Retinal pigment epithelial cell (primary cell): ENCODE results near the gene HSBP1L1.

ENCODE experiments used
- DNase-seq: peaks from one replicate; pipeline ENCODE4 v3.0.0-alpha.2; 2010; ENCODE audit warnings: low read depth
- H3K4me3 ChIP-seq: 2 replicates; pipeline ENCODE4 v1.5.1; 2011; ENCODE audit warnings: mild to moderate bottlenecking, low read length, control low read depth, moderate library complexity
- TF ChIP-seq, protein P1 (sequence below): conservative IDR thresholded peaks from 2 replicates; pipeline ENCODE4 v1.5.1; 2011; ENCODE audit warnings: low read depth, low read length, control low read depth, inconsistent platforms

The HSBP1L1 gene

GRCh38 chr18:79972720-79973119 lies 8.3 kb downstream of the HSBP1L1 start:
- H3K4me3 ChIP-seq = no peak overlapping the region
- no peak for DNase-seq
- TF ChIP-seq, protein P1, sequence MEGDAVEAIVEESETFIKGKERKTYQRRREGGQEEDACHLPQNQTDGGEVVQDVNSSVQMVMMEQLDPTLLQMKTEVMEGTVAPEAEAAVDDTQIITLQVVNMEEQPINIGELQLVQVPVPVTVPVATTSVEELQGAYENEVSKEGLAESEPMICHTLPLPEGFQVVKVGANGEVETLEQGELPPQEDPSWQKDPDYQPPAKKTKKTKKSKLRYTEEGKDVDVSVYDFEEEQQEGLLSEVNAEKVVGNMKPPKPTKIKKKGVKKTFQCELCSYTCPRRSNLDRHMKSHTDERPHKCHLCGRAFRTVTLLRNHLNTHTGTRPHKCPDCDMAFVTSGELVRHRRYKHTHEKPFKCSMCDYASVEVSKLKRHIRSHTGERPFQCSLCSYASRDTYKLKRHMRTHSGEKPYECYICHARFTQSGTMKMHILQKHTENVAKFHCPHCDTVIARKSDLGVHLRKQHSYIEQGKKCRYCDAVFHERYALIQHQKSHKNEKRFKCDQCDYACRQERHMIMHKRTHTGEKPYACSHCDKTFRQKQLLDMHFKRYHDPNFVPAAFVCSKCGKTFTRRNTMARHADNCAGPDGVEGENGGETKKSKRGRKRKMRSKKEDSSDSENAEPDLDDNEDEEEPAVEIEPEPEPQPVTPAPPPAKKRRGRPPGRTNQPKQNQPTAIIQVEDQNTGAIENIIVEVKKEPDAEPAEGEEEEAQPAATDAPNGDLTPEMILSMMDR = no peak

GRCh38 chr18:79973517-79973916 lies 9.1 kb downstream of the HSBP1L1 start:
- TF ChIP-seq, protein P1 = no peak
- H3K4me3 ChIP-seq = no peak overlapping the region
- no peak for DNase-seq

DNA sequence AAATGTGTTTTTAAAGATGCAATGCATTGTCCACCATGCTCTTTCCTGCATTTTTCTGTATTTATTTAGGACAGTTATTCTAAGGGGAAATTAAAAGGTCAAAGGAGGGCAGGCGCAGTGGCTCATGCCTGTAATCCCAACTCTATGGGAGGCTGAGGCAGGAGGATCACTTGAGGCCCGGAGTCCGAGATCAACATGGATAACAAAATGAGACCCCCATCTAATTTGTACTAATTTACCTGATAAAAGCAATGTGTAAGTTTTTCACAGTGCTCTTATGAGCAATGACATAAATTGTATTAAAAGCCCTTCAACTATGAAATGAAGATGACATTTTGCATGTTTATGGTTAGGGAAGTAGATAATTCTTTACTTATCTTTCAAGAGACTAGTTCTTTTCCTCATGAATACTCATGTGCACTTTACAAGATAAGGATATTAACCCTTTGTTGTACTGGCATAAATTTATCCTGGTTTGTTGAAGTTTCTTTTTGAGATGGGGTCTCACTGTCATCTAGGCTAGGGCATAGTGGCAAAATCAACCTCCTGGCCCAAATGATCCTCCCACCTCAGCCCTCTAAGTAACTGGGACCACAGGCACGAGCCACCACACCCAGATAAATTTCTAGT lies 9.7 kb downstream of the HSBP1L1 start:
- no peak overlapping the region for H3K4me3 ChIP-seq
- DNase-seq = no peak
- TF ChIP-seq, protein P1 = no peak

GRCh38 chr18:79975043-79975442 lies 10.6 kb downstream of the HSBP1L1 start:
- no peak overlapping the region for H3K4me3 ChIP-seq
- DNase-seq = no peak
- TF ChIP-seq, protein P1 = no peak

DNA sequence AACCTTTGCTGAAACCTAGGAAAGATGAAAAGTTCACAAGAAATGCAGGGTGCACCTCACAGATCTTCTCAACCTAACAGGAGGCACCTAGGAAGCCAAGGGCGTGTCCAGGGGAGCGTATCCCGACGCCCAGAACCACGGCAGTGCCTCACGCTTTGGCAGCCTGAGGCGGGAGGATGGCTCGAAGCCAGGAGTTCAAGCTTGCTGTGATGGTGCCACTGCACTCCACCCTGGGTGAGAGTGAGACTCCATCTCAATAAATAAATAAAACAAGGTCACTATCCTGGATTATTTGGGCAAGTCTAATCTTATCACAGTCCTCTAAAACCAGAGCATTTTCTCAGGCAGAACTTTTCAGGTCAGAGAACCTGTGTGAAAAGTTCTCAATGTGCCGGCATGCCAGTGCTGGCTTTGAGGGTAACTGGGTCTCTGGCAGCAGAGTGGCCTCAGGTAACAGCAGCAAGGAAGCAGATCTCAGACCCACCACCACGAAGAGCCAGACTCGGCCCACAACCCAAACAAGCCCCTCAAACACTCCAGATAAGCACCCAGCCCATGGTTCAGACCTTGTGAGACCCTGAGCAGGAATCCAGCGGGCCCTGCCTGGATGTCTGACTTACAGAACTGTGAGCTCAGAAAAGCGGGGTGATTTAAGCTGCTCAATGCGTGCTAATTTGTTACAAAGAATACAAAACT lies 11.7 kb downstream of the HSBP1L1 start:
- TF ChIP-seq, protein P1 = no peak
- no peak for DNase-seq
- H3K4me3 ChIP-seq = no peak overlapping the region

DNA sequence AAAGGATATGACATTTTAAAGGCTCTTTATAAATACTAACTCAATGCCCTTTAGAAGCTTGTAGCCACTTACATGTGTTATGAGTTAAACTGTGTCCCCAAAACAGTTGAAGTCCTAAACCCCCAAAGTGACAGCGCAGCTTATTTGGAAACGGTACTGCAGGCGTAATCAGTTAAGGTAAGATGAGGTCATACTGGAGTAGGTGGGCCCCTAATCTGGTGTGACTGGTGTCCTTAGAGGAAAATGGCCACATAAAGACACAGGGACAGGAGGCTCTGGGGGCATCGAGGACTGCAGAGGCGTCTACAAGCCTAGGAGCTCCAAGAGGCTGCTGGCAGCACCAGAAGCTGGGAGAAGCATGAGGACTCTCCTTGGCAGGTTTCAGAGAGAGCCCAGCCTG lies 15.4 kb downstream of the HSBP1L1 start:
- no peak for DNase-seq
- TF ChIP-seq, protein P1 = no peak
- H3K4me3 ChIP-seq = no peak overlapping the region

DNA sequence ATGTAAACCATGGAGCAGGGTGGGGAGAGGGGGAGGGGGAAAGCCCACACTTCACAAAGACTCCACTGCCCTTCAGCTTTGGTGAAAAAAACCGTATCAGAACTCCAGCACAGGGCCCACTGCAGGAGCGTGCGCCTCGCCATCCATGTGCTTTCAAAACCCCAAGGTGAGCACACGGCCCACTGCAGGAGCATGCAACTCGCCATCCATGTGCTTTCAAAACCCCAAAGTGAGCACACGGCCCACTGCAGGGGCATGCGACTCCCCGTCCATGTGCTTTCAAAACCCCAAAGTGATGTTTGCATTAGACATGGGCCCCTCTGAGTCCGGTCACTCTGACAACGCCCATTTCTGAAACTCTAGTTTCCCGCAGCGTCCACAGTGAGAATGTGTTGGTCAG lies 16.1 kb downstream of the HSBP1L1 start:
- TF ChIP-seq, protein P1 = no peak
- no peak for DNase-seq
- H3K4me3 ChIP-seq = no peak overlapping the region
